CD4-positive, alpha-beta T cell treated with Interleukin-21 for 1 hour (primary cell): ENCODE measurements around the gene RFX1.
"Not testable (repeated sequence)": the region's sequence is repeated elsewhere in the genome, so short reads cannot be mapped to it uniquely, and the experiment has no call there.

ENCODE experiments used
- DNase-seq: peaks from one replicate; pipeline ENCODE4 v3.0.0-alpha.2; 2020

Gene RFX1

DNA sequence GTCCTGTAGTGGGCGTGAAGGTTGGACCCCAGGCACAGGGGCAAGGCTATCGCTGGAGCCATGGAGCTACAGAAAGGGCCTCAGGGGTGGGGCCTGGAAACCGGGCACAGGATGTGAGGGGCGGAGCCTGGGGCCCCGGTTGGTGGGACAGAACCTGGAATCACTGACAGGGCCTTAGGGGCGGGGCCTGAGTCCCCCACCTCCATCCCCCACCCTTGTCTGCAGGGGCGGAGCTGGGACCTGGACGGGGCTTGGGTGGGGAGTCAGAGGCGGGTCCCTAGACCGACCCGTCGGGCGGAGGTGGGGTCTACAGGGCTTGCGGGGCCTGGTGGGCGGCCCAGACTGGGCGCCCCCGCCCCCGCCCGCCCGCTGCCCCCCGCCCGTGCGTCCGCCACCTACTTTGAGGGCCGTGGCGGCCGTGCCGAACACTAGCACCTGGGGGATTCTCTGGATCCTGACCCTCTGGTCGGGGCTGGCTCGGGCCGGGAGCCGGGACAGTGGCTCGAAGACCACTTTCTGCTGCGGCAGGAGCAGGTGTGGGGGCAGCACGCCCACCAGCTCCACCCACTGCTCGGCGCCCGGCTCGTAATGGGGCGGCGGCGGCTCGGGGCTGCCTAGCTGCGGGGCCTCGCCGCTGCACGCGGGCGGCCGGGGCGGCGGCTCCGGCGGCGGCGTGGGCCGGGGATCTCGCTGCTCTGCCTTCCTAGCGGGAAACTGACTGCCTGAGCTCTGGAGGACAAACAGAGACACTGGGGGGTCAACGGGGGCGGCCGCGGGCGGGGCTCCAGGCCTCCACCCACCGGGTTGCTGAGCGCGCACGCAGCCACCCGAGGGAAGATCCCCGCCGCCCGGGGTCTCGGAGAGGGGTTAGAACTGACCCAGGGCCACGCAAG lies 27.5 kb downstream of the RFX1 start:
- DNase-seq, result peak; percentile 46

DNA sequence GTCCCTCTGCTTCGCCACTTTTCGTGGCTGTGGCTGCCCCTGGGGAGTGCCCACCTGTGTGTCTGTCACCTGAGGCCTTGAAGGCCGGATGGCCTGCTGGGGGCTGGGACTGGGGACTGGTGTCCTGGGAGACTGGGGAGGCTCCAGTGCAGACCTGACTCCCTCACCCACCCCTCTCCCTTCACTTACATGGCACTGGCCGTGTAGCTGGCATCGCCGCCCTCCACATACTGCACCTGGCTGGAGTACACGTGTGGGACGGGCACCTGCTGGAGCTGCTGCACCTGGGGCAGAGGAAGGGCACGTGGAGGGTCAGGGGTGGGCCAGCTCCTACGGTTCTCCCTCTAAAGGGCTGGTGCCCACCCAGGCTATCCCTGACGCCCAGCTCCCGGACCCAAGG lies 28.3 kb downstream of the RFX1 start:
- DNase-seq, result no peak

DNA sequence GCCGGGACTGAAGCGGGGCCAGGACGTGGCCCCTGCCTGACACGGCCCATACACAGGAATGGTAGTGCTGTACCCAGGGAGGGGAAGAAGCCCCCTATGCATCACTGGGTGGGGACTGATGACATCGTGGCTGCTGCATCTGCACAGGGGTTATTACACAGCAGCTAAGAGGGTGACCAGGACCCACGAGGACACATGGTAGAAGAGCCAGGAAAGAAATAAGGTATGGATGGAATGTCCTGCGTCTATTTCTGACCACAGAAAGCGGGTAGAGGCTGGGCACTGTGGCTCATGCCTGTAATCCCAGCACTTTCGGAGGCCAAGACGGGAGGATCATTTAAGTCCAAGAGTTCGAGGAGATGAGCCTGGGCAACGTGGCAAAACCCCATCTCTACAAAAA lies 29.7 kb downstream of the RFX1 start:
- DNase-seq, result no peak

DNA sequence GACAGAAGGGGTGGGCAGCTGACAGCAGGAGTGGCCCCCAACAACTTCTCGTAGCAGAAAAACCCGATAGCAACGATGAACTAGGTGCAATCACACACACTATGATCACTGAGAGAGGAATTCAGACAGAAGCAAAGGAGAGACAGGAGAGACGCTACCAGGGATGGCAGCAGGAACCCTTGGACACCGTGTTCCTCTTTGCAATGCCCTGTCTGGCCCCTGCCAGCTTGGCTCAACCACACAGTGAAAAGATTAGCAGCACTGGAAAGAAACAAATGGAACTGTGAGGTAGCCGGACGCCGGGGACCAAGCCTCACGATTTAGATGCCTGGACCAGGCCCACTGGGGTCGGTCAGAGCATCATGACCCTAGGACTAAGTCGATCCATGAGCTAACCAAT lies 30.2 kb downstream of the RFX1 start:
- DNase-seq, result no peak

DNA sequence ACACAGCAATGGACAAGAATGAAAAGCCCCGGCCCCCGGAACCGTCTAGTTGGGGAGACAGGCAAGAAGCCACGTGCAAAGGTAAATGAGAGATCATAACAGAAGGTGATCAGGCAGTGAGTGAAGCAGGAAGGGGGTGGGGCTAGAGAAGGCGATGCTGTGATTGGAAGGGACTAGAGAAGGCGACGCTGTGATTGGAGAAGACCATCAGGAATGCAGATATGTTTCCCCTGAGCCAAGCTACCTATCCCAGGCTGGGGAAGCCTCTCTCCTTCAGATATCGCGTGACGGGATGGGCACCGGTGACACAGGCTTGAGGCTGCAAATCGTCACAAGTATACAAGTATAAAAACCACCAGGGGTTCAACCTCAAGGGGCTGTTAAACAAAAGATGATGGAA lies 32.0 kb downstream of the RFX1 start:
- peak; percentile 55 for DNase-seq

DNA sequence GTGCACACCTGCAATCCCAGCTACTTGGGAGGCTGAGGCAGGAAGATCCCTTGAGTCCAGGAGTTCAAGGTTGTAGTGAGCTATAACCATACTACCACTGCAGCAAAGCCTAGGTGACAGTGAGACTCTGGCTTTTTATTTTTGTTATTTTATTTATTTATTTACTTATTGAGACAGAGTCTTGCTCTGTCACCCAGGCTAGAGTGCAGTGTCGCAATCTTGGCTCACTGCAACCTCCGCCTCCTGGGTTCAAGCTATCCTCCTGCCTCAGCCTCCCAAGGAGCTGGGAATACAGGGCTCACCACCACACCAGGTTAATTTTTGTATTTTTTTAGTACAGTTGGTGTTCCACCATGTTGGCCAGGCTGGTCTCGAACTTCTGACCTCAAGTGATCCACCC lies 32.6 kb downstream of the RFX1 start:
- DNase-seq, result not testable (repeated sequence)

DNA sequence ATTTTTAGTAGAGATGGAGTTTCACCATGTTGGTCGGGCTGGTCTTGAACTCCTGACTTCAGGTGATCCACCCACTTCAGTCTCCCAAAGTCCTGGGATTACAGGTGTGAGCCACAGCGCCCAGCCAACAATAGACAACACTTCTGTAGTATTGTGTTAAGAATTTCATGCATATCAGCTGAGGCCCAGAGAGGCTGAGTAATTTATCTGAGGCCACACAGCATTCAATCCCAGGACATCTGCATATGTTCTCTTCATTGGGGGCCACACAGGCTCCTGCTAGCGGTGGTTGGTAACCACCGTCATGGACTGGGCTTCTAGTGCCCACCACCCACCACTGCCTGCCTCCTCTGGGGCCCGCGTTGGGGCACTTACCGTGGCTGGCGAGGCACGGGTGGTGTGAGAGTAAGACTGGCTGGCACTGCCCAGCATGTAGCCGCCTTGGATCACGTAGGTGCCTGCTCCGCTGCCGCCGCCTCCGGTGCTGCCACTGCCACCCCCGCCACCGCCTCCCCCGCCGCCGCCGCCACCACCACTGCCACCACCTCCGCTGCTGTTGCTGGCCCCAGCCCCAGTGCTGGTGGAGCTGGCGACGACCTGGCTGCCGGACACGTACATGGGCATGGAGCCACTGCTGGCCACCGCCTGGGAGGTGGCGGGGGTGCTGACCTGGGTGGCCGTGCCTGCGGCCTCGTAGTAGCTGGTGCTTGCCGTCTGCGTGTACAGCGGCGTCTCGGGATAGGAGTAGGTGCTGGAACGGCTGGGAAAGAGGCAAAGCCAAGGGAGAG lies 33.6 kb downstream of the RFX1 start:
- DNase-seq, result no peak

DNA sequence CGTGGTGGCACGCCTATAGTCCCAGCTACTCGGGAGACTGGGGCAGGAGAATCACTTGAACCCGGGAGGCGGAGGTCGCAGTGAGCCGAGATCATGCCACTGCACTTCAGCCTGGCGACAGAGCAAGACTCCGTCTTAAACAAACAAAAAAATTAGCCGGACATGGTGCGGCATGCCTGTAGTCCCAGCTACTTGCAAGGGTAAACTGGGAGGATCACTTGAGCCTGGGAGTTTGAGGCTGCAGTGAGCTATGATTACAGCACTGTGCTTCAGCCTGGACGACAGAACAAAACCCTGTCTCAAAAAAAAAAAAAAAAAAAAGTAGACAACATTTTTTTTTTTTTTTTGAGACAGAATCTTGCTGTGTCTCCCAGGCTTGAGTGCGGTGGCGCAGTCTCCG lies 34.3 kb downstream of the RFX1 start:
- not testable (repeated sequence) for DNase-seq

DNA sequence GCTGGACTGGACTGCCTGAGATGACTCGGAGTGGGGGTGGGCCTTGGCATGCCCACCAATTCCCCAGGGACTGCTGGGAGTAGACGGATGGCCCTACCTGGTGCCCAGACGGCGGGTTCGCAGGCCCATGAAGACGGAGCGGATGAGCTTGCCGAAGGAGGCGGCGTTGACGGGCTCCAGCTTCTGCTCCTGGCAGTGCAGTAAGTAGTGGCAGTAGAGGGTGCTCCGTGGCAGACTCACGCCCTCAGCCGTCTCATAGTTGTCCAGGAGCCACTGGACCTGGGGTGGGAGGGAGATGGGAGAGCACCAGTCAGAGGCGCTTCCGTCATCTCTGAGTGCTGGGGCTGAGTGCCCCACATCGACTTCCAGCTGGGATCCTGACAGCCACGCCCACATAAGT lies 36.2 kb downstream of the RFX1 start:
- no peak for DNase-seq

DNA sequence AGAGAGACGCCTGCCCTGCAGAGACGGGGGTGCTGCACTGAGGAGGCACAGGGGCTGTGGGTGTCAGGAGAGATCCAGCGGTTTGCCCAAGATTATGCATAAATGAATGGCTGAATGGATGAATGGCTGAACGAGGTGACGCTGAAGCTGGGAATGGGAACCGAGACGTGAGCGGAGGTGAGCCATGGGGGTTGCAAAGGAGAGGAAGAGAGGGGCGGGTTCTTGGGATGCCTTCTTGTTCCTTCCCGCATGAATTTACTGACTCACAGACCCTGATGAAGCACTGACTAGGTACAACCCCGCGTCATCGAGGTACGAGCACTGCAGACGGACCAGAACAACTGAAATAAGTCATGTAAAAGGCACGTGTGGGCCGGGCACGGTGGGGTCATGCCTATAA lies 37.1 kb downstream of the RFX1 start:
- no peak for DNase-seq

DNA sequence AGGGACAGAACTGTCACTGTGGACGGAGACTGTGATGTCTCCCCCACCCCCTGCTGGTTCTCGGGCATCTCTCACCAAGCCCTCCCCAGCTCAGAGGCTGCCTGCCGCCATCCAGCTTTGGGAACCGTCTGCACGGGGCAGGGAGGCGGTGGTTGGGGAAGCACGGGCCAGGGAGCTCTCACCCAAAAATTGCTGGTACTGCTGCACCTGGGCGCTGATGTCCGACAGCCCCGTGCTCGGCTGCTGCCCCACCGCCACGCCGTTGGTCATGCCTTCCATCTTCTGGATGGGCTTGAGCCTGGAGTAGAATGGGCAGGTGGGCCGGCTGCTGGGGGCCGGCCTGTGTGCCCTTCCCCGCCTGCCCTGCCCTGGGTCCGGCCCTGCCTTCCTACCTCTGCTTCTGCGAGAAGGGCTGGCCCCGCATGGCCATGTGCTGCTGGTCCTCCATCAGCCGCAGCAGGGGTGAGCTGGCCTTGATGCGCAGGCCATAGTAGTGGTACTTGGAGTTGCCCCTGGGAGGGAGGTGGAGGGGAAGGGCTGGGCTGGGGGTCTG lies 37.7 kb downstream of the RFX1 start:
- no peak for DNase-seq

DNA sequence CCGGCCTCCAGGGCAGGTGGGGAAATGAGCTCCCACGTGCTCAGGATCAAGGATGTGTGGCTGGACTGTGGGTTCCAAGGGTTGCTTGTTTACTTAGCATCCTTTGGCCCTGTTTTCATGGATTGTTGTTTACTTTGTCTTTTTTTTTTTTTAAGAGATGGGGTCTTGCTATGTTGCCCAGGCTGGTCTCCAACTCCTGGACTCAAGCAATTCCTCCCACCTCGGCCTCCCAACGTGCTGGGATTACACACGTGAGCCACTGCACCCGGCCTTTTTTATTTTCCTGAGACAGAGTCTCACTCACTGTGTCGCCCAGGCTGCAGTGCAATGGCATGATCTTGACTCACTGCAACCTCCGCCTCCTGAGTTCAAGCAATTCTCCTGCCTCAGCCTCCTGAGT lies 38.9 kb downstream of the RFX1 start:
- DNase-seq, result not testable (repeated sequence)

DNA sequence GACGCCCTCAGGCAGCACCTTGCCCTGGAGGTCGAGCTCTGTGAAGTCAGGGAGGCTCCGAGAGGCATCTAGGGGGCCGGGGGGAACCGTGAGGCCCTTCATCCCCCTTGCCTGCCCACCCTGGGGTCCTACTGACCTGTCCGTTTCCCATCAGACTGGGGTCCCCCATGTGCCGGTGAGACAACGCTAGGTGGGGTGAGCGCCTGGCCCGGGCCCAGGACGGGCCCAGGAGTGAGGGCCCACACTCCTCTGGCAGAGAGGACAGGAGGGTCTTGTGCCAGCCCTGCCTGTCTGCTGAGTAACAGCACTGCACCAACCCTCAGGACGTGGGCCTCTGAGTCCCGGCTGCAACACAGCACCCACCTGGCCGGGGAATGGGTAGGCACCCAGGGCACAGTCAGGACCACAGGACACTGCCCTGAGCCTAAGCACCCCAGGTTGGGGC lies 39.4 kb downstream of the RFX1 start:
- no peak for DNase-seq

DNA sequence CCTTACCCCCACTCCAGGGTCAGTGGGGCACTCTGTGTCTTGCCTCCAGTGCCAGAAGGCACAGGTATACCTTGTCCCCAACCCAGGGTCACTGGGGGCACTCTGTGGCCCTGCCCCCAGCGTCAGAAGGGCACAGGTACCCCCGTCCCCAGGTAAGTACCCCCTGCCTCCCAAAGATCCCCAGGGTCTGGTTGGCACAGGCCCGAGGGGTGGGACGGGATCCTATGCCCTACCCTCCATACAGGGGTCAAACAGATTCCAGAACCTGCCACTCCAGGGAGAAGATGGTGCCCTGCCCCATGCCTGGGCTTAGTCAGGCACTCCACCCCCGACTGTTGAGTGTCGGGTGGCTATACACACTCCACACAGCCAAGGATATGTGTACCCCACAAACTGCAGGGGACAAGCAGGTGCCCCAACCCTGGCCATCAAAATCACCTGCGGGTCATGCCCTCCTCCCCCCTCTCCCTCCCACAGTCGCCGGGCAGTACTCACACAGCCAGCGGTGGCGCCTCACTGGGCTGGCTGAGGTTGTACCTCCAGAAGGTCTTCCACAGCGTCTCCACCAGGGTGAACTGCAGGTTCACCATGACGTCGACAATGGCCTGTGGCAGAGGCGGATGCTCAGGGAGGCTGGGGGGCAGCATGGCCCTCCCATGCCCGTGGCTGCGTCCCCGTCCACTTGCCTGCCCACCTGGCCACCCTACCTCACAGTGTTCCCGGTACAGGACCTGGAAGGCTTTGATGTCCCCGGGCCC lies 40.0 kb downstream of the RFX1 start:
- no peak for DNase-seq

DNA sequence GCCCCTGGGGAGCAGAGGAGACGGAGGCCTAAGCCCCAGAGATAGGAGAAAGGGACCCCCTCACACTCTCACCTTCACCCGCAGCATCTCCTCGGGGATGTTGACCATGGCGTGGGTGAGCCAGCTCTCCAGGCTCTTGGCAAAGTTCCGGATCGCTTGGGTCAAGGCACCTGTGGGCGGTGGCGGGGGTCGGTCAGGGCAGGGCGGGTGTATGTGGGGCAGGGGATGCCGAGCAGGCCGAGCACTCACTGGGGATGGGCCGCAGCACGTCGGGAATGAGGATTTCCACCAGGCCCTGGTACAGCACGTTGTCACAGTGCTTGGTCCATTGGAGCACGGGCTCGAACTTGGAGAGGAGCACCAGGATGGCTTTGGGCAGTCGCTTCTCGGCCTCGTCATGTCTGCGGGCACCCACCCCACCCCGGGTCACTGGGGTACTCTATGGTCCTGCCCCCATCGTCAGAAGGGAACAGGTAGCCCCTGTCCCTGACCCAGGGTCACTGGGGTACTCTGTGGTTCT lies 40.7 kb downstream of the RFX1 start:
- no peak for DNase-seq

DNA sequence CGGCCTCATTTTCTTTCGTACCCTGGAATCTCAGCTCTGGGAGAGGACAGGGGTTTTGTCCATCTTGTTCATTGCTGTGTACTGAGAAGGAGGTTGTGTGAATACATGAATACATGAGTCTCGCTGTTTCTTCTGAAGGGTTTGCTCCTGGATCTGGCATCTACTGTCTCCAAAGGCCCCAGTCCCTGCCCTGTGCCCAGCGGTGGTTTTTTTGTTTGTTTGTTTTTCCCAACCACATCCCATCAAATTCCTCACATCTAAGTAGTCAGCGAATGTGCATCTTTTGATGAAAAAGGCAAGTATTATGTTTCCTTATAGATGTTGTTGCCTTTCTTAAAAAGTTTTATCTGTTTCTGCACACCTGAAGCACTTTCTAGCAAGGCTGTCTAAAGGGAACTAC lies 41.3 kb downstream of the RFX1 start:
- DNase-seq, result no peak

DNA sequence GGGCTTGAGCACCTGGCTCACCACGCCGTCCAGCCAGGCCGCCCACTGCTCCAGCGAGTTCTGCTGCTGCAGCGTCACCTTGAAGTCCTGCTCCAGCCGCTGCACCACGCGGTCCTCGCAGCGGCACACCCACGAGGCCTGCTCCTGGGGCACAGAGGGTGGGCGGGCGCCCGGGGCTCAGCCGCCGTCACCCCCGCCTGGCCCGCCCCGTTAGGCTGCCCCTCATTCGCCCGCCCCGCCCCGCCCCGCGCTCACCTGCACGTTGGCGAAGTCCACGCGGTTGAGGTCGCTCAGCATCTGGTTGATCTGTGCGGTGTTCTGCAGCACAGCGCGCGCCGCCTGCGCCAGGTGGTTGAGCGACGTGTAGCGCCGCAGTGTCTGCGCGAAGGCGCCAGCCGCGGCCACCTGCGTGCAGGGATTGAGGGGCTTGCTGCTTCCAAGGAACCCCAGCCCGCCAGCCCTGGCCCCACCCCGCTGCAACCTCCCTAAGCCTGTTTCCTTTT lies 42.5 kb downstream of the RFX1 start:
- DNase-seq, result no peak

DNA sequence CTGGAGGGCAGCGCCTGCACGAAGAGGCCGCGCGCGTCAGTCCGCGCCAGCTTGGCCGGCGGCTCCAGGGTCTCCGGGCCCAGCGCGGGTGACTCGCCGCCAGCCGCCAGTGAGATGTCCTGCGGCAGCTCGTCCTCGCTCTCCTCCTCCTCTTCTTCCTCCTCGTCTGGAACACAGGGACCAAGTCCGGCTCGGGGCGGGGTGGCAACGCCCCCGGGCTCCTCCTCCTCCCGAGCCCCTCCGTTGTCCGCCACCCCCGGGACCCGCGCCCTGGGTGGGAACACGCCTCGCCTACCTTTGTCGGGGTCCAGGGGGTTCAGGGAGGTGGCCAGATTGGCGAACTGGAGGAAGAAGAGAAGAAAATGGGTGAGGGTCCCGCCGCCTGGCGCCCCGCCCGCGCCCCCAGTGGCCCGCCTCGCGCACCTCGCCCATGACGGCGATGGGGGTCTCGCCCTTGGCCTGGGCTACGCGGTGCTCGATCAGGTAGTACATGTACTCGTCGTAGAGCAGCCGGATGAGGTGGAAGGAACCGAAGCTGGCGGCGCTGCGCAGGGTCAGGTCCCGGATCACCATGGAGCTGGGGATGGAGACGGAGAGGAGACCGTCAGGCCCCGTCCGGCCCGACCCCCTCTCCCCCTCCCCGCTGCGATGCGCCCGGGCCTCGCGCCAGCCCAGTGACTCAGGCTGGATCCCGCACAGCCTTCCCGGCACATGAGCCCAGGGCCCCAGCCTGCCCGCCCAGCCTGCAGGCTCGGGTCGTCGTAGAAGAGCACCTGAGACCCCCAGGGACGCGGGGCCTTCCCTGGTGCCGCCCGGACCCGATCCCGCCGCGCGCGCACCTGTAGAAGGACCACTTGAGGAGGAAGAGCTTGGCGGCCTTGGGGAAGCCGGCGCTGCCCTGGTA lies 43.2 kb downstream of the RFX1 start:
- no peak for DNase-seq

DNA sequence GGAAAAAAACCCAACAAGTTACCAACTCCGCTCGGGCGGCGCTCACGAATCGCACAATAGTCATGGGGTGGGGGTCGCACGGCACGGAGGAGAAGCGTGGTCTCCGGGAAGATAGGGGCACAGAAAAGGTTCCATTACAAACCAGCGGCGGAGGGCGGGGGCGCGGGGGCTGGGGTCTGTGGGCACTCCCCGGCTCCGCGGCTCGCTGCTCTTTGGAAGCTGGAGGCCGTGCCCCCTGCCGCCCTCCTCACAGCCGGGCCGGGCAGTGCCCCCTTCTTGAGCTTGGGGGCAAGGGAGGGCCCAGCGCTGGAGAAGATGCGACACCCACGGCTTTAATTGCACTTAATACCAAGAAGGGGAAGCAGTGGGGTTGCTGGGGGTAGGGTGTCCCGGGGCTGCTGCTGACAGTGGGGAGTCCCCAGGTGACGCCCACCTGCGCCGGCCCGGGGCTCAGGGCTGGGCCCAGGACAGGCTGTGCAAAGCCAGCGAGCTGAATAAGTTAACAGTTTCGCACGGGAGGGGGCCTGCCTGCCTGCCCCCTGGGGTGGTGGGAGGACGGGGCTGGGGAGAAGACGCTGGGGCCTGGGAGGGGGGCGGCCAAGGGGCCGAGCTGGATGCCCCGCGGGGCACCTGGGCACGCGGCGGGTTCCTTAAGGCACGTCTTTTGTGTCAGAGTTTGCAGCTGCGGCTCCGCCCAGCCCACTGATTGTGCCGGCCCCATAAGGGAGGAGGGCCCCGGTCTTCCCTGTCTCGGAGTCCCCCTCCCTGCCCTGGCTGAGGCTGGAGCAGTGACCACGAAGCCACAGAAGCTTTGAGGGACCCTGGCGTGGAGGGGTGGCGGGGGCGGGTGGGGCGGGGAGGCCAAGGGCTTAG lies 44.1 kb downstream of the RFX1 start:
- no peak for DNase-seq
